GM23248 (cell line): ENCODE results near the gene OPCML.

Source experiments
- EZH2 ChIP-seq: fragments of 200-600 bp; sonication (generic); IDR thresholded peaks from 2 replicates; pipeline ENCODE4 v1.6.1; 2018; ENCODE audit warnings: antibody characterized with exemption, mild to moderate bottlenecking; ENCODE audit not compliant: insufficient read depth, poor library complexity, severe bottlenecking
- EZH2phosphoT487 ChIP-seq: fragments of 200-600 bp; sonication (generic); IDR thresholded peaks from 2 replicates; pipeline ENCODE4 v1.6.1; 2018; ENCODE audit warnings: antibody characterized with exemption, moderate library complexity, mild to moderate bottlenecking, low read depth; ENCODE audit not compliant: insufficient read depth

DNA sequence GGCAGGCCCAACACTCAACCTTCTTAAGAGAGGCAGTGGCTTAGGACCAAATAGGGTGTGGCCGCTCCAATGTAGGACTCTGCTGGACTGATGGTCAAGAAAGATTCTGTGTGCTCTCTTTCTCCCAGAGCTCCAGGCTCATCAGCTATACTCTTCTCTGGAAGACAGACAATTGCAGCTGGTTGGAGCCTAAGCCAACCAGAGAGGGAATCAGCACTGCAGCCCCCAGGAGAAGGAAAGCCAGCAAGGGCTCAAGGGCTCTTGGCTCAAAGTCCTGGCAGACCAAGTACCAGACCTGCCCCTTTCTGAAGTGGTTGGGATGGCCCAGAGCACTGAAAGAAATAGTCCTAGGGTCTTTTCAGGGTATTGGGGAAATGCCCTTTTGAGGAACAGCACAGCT lies 1084.5 kb downstream of the OPCML start:
- no peak for TF ChIP-seq EZH2
- no peak for TF ChIP-seq EZH2phosphoT487
